Endothelial cell of umbilical vein (primary cell): ENCODE measurements around the gene TXNRD1. TPM values are rescaled to one million over a fixed set of nuclear protein-coding genes. Genes with fewer than 3 reads are reported as not detected.

ENCODE experiments used
- BruUV-seq: library from RNA; stranded (reverse); fragments of 400-500 nt; replicated peaks from 2 replicates; lab custom pipeline; 2021; lab: Mats Ljungman, UMichigan
- CTCF ChIA-PET: fragments of 300-600, 350-600 bp; sonication (Branson Sonifier 250); formaldehyde crosslinking; loops from one replicate; lab custom pipeline; 2021; ENCODE audit warnings: antibody characterized with exemption, inconsistent platforms; lab: Charles Lee
- POLR2A ChIA-PET: fragments of 300-600, 350-600 bp; sonication (Branson Sonifier 250); formaldehyde crosslinking; loops from one replicate; lab custom pipeline; 2021; ENCODE audit warnings: antibody characterized with exemption, inconsistent platforms; lab: Charles Lee
- DNase-seq: peaks from one replicate; pipeline ENCODE4 v3.0.0-alpha.2; 2011; ENCODE audit warnings: low read depth, low spot score
- FAIRE-seq: peaks from 2 replicates; lab custom pipeline; 2011; peaks lifted over from hg19 to GRCh38; lab: Jason Lieb, UNC
- H2AFZ ChIP-seq: 2 replicates; pipeline ENCODE4 v1.6.0; 2012; ENCODE audit warnings: low read depth, low read length, control low read depth, inconsistent platforms
- H3K27ac ChIP-seq: 2 replicates; pipeline ENCODE4 v1.5.1; 2011; ENCODE audit warnings: low read depth, mild to moderate bottlenecking, control low read depth, low read length, moderate library complexity; ENCODE audit not compliant: insufficient read depth
- H3K27me3 ChIP-seq, 2 experiments: 2 replicates each; pipeline versions ENCODE4 v1.6.0 to v1.6.1; 2011; ENCODE audit warnings: low read length in 2 of 2, mixed read lengths in 1 of 2; ENCODE audit not compliant: control insufficient read depth in 2 of 2, insufficient read depth in 2 of 2
- H3K36me3 ChIP-seq, 2 experiments: 2 replicates in 1 of 2; 3 replicates in 1 of 2; pipeline ENCODE4 v1.5.1; 2011; ENCODE audit warnings: low read length in 2 of 2, mild to moderate bottlenecking in 1 of 2, moderate library complexity in 1 of 2; ENCODE audit not compliant: control insufficient read depth in 2 of 2, insufficient read depth in 2 of 2; ENCODE audit errors: extremely low read depth in 1 of 2
- H3K4me1 ChIP-seq: 3 replicates; pipeline ENCODE4 v1.5.1; 2011; ENCODE audit warnings: mild to moderate bottlenecking, low read length; ENCODE audit not compliant: control insufficient read depth, insufficient read depth; ENCODE audit errors: extremely low read depth
- H3K4me2 ChIP-seq: 2 replicates; pipeline ENCODE4 v1.6.1; 2011; ENCODE audit warnings: low read length, control low read depth, mixed read lengths; ENCODE audit not compliant: insufficient read depth
- H3K4me3 ChIP-seq, 3 experiments: fragments of 200-600 bp in 1 of 3; sonication (generic), shearing (Covaris generic) in 1 of 3; replicated peaks in 1 of 3; 2 replicates each; pipeline ENCODE4 v1.5.1; 2011 to 2016; ENCODE audit warnings: control low read depth in 3 of 3, low read length in 3 of 3, mild to moderate bottlenecking in 2 of 3, inconsistent platforms in 1 of 3, low read depth in 1 of 3, moderate library complexity in 1 of 3; ENCODE audit not compliant: insufficient read depth in 1 of 3
- H3K79me2 ChIP-seq: 2 replicates; pipeline ENCODE4 v1.6.0; 2012; ENCODE audit warnings: low read length, inconsistent platforms; ENCODE audit not compliant: control insufficient read depth, insufficient read depth
- H3K9ac ChIP-seq: replicated peaks from 2 replicates; pipeline ENCODE3; 2011; ENCODE audit warnings: low read length, control low read depth; ENCODE audit not compliant: insufficient read depth; ENCODE audit errors: extremely low read depth
- H3K9me1 ChIP-seq: replicated peaks from 3 replicates; pipeline ENCODE4 v1.6.0; 2011; ENCODE audit warnings: mild to moderate bottlenecking, low read length; ENCODE audit not compliant: control insufficient read depth, insufficient read depth; ENCODE audit errors: extremely low read depth
- H3K9me3 ChIP-seq: replicated peaks from 2 replicates; pipeline ENCODE4 v1.5.1; 2012; ENCODE audit warnings: low read length, inconsistent platforms; ENCODE audit not compliant: control insufficient read depth, insufficient read depth
- H4K20me1 ChIP-seq: replicated peaks from 2 replicates; pipeline ENCODE3; 2011; ENCODE audit warnings: mild to moderate bottlenecking, low read length; ENCODE audit not compliant: control insufficient read depth, insufficient read depth; ENCODE audit errors: extremely low read depth
- EZH2 ChIP-seq: IDR thresholded peaks from 2 replicates; pipeline ENCODE4 v1.6.1; 2012; ENCODE audit warnings: borderline replicate concordance, low read depth, mild to moderate bottlenecking, moderate library complexity, low read length, inconsistent platforms; ENCODE audit not compliant: severe bottlenecking
- FOS ChIP-seq: IDR thresholded peaks from 2 replicates; pipeline ENCODE4 v1.6.1; 2011; ENCODE audit warnings: mild to moderate bottlenecking, low read length, moderate library complexity, borderline replicate concordance; ENCODE audit not compliant: insufficient read depth
- GATA2 ChIP-seq: IDR thresholded peaks from 2 replicates; pipeline ENCODE4 v1.7.0; 2011; ENCODE audit warnings: low read depth, mild to moderate bottlenecking, moderate library complexity, mixed read lengths, low read length; ENCODE audit not compliant: insufficient read length, insufficient read depth
- JUN ChIP-seq: IDR thresholded peaks from 2 replicates; pipeline ENCODE4 v1.6.1; 2011; ENCODE audit warnings: borderline replicate concordance, low read depth; ENCODE audit not compliant: insufficient read length, insufficient read depth
- MYC ChIP-seq: IDR thresholded peaks from one replicate; pipeline ENCODE4 v1.6.1; 2011; ENCODE audit warnings: mild to moderate bottlenecking, low read depth, low read length
- POLR2A ChIP-seq: IDR thresholded peaks from 2 replicates; pipeline ENCODE4 v1.6.1; 2012; ENCODE audit warnings: low read depth, mild to moderate bottlenecking, control low read depth, low read length
- POLR2AphosphoS5 ChIP-seq: IDR thresholded peaks from 2 replicates; pipeline ENCODE4 v1.6.1; 2012; ENCODE audit warnings: low read depth, mild to moderate bottlenecking, control low read depth, low read length, moderate library complexity; ENCODE audit not compliant: insufficient read depth
- dilution Hi-C: fragments of 300-500 bp; cut with MboI; formaldehyde crosslinking; loops from one replicate; pipeline ENCODE4 v1.15.0; 2019; ENCODE audit warnings: low sequenced_read_pairs; ENCODE audit not compliant: extremely low pct_ligation_motif_present
- intact Hi-C: fragments of 100-400 bp; cut with micrococcal nuclease; formaldehyde crosslinking; loops from one replicate; pipeline ENCODE4 v1.10.0; 2022
- polyA plus RNA-seq, 4 experiments: library from polyadenylated mRNA; depleted of rRNA in 3 of 4; stranded (reverse) in 3 of 4; unstranded in 1 of 4; fragments of >200 nt; gene quantifications; 2 replicates each; pipeline versions ENCODE4 v1.2.1 to v1.2.3, GENCODE V29; 2011 to 2012; ENCODE audit warnings: missing spikeins in 1 of 4
- total RNA-seq: library from RNA; stranded (reverse); gene quantifications from 2 replicates; pipeline ENCODE4 v1.2.3, GENCODE V29; 2021
- TF ChIP-seq, protein P1 (sequence below), 2 donors: IDR thresholded peaks; 1 replicate in 1 of 2; 2 replicates in 1 of 2; pipeline ENCODE4 v1.5.1; 2011; ENCODE audit warnings: low read length in 2 of 2, mild to moderate bottlenecking in 2 of 2, moderate library complexity in 2 of 2, control low read depth in 1 of 2, inconsistent platforms in 1 of 2, low read depth in 1 of 2; ENCODE audit not compliant: insufficient read depth in 1 of 2; ENCODE audit errors: extremely low read depth in 1 of 2
- TF ChIP-seq, protein P2 (sequence below): IDR thresholded peaks from 2 replicates; pipeline ENCODE4 v1.6.1; 2011; ENCODE audit not compliant: insufficient read depth, insufficient read length

The TXNRD1 gene
- total and polyA plus RNA-seq, 2 donors (not counting 3 experiments of a cell fraction or from before 2014, with no cell fraction given), result 309 to 566 TPM

DNA sequence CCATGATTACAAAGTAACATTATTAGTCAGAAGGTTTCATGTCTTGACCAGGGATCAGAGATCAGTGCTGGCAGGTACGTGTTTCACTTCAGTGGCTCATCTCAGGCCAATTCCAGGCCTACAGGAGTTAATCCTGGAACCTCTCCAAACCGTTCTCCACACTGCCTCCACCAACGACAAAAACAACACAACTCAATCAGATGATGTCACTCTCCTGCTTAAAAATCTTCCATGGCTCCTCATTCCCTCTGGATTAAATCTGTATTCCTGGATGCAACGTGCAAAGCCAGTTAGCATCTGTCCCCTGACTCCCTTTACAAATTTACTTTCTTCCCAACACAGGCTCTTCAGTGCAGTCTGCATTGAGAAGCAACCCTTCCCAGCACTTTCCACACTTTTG is 34.3 kb upstream of the TXNRD1 start:
- no peaks in the 10 kb centered on the region for H3K27me3 ChIP-seq
- no peak overlapping the region for H3K27ac ChIP-seq
- dilution Hi-C loops, result no loop called here
- ChIA-PET CTCF (no interaction called here), POLR2A (no interaction called here)
- H2AFZ ChIP-seq, result no peak overlapping the region
- DNase-seq, result no peak
- H3K9ac ChIP-seq, result no peak overlapping the region
- no peaks in the 10 kb centered on the region for H3K79me2 ChIP-seq
- no peaks in the 10 kb centered on the region for H4K20me1 ChIP-seq
- H3K4me3 ChIP-seq, result no peak overlapping the region
- no peaks in the 10 kb centered on the region for H3K36me3 ChIP-seq
- H3K9me1 ChIP-seq, result no peaks in the 10 kb centered on the region
- no peaks in the 10 kb centered on the region for H3K9me3 ChIP-seq
- BruUV-seq, result no TSS peak
- peaks cover 2% of the 10 kb centered on the region for H3K4me1 ChIP-seq
- no peak overlapping the region for H3K4me2 ChIP-seq
- peak; percentile 59 for FAIRE-seq
- TF ChIP-seq POLR2A, result no peak
- TF ChIP-seq, protein P1, sequence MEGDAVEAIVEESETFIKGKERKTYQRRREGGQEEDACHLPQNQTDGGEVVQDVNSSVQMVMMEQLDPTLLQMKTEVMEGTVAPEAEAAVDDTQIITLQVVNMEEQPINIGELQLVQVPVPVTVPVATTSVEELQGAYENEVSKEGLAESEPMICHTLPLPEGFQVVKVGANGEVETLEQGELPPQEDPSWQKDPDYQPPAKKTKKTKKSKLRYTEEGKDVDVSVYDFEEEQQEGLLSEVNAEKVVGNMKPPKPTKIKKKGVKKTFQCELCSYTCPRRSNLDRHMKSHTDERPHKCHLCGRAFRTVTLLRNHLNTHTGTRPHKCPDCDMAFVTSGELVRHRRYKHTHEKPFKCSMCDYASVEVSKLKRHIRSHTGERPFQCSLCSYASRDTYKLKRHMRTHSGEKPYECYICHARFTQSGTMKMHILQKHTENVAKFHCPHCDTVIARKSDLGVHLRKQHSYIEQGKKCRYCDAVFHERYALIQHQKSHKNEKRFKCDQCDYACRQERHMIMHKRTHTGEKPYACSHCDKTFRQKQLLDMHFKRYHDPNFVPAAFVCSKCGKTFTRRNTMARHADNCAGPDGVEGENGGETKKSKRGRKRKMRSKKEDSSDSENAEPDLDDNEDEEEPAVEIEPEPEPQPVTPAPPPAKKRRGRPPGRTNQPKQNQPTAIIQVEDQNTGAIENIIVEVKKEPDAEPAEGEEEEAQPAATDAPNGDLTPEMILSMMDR (IDR thresholded peaks at IDR 0.05; ENCODE audit: extremely low read depth in 1 of 2, insufficient read depth in 1 of 2, low read depth in 1 of 2, low read length in 2 of 2), result no peak
- TF ChIP-seq JUN, result no peak
- no peak for TF ChIP-seq MYC
- no peak for TF ChIP-seq EZH2
- TF ChIP-seq GATA2, result no peak
- TF ChIP-seq, protein P2, sequence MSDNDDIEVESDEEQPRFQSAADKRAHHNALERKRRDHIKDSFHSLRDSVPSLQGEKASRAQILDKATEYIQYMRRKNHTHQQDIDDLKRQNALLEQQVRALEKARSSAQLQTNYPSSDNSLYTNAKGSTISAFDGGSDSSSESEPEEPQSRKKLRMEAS, result no peak
- no peak for TF ChIP-seq POLR2AphosphoS5
- TF ChIP-seq FOS, result no peak
- intact Hi-C loops, result no loop called here
